ENCODE data around the gene AGAP1.

DNA sequence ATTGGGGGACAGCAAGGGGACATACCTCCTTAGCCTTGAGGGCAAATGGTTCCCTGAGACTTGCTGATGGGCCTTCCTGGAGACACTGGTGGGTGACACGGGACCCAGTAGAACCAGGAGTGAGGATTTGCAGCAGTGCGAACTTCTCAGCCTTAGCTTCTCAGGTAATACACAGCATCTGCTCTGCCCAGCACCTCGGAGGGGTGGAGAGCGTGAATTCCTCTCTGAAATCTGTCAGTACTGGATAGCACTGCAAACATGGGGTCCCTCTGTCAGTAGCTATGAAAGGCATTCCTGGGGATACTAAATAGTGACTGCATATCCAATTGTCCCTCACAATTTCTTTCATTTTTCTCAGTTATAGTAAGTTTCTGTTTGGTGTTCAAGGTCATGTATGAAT is 522.7 kb downstream of the AGAP1 start:
- TF ChIP-seq EP300 (IDR thresholded peaks at IDR 0.05) (no peak), POLR2A (IDR thresholded peaks at IDR 0.05) (no peak)
- TF ChIP-seq, protein P1, sequence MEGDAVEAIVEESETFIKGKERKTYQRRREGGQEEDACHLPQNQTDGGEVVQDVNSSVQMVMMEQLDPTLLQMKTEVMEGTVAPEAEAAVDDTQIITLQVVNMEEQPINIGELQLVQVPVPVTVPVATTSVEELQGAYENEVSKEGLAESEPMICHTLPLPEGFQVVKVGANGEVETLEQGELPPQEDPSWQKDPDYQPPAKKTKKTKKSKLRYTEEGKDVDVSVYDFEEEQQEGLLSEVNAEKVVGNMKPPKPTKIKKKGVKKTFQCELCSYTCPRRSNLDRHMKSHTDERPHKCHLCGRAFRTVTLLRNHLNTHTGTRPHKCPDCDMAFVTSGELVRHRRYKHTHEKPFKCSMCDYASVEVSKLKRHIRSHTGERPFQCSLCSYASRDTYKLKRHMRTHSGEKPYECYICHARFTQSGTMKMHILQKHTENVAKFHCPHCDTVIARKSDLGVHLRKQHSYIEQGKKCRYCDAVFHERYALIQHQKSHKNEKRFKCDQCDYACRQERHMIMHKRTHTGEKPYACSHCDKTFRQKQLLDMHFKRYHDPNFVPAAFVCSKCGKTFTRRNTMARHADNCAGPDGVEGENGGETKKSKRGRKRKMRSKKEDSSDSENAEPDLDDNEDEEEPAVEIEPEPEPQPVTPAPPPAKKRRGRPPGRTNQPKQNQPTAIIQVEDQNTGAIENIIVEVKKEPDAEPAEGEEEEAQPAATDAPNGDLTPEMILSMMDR (IDR thresholded peaks at IDR 0.05): no peak
